MCF 10A (cell line): ENCODE results near the gene HPSE. TPM values are rescaled to one million over a fixed set of nuclear protein-coding genes. Genes with fewer than 3 reads are reported as not detected.

ENCODE experiments used
- Bru-seq: library from RNA; stranded (reverse); fragments of 400-500 nt; gene quantifications from one replicate; lab custom pipeline; 2021; lab: Mats Ljungman, UMichigan
- BruChase-seq, 2 experiments: library from RNA; stranded (reverse); fragments of 400-500 nt; gene quantifications; one replicate each; lab custom pipeline; 2021; lab: Mats Ljungman, UMichigan
- BruUV-seq: library from RNA; stranded (reverse); fragments of 400-500 nt; replicated peaks from 2 replicates; lab custom pipeline; 2021; lab: Mats Ljungman, UMichigan
- CTCF ChIA-PET: fragments of 300-600 bp; sonication (Branson Sonifier 250); formaldehyde crosslinking; extraction: SDS; loops from one replicate; lab custom pipeline; 2021; ENCODE audit warnings: antibody characterized with exemption, inconsistent platforms; lab: Yijun Ruan, JAX
- POLR2A ChIA-PET: fragments of 300-600, 350-650 bp; sonication (Branson Sonifier 250); formaldehyde crosslinking; extraction: SDS; loops from one replicate; lab custom pipeline; 2020; ENCODE audit warnings: antibody characterized with exemption, inconsistent platforms; lab: Yijun Ruan, JAX
- DNase-seq: peaks from one replicate; pipeline ENCODE4 v3.0.0-alpha.2; 2018; ENCODE audit not compliant: unreplicated experiment
- H3K27ac Mint-ChIP-seq: one replicate; pipeline ENCODE4 v1.8.0; 2022; ENCODE audit warnings: mild to moderate bottlenecking, low read depth, mixed read lengths; ENCODE audit not compliant: unreplicated experiment
- H3K27me3 Mint-ChIP-seq: one replicate; pipeline ENCODE4 v1.8.0; 2022; ENCODE audit warnings: mixed read lengths; ENCODE audit not compliant: insufficient read depth, unreplicated experiment
- H3K36me3 Mint-ChIP-seq: one replicate; pipeline ENCODE4 v1.8.0; 2022; ENCODE audit warnings: mild to moderate bottlenecking, moderate library complexity, mixed read lengths; ENCODE audit not compliant: insufficient read depth, unreplicated experiment
- H3K4me1 Mint-ChIP-seq: one replicate; pipeline ENCODE4 v1.8.0; 2022; ENCODE audit warnings: mixed read lengths; ENCODE audit not compliant: insufficient read depth, unreplicated experiment
- H3K4me3 Mint-ChIP-seq: one replicate; pipeline ENCODE4 v1.8.0; 2022; ENCODE audit warnings: mild to moderate bottlenecking, moderate library complexity, mixed read lengths; ENCODE audit not compliant: unreplicated experiment
- H3K9me3 Mint-ChIP-seq: one replicate; pipeline ENCODE4 v1.8.0; 2022; ENCODE audit warnings: mixed read lengths; ENCODE audit not compliant: unreplicated experiment
- CTCF ChIP-seq: fragments of 200-600 bp; IDR thresholded peaks from one replicate; pipeline ENCODE4 v1.8.0; 2022; ENCODE audit warnings: antibody characterized with exemption, mild to moderate bottlenecking; ENCODE audit not compliant: unreplicated experiment
- intact Hi-C: fragments of 100-400 bp; cut with micrococcal nuclease; formaldehyde crosslinking; loops from 2 replicates; pipeline ENCODE4 v1.14.1; 2022
- long read RNA-seq: library from polyadenylated mRNA; stranded (forward); transcript quantifications from one replicate; pipeline ENCODE4 v2.0.0, GENCODE V29; 2022
- total RNA-seq: library from RNA; stranded (reverse); gene quantifications from 2 replicates; pipeline ENCODE4 v1.2.3, GENCODE V29; 2022

The HPSE gene
- total RNA-seq: 5.5 and 6.0 TPM in 2 replicates
- percentile 35 among the genes with signal in this experiment for Bru-seq, nascent RNA
- BruChase-seq, experiment 1, labeled RNA remaining after a 6-hour chase: percentile 44 among the genes with signal in this experiment
- percentile 35 among the genes with signal in this experiment for BruChase-seq, experiment 2, labeled RNA remaining after a 2-hour chase
- long read RNA-seq, full-length matches to known transcripts: 11 of 14 reads
- long read RNA-seq, partial matches to known transcripts: 1 of 14 reads
- long read RNA-seq, other reads (novel, unspliced or antisense): 2 of 14 reads

- peak within 1 kb of the TSS; percentile 47 for H3K27ac Mint-ChIP-seq
- CTCF ChIA-PET: interaction anchor here (0.8 to 1.4 kb wide), 5 partner anchors 23 to 121 kb away, joined by 3 to 5 read pairs (median 4); partner anchors contain the start of genes HELQ and MRPS18C
Observed at GRCh38 chr4:83334425-83335241, at the start of gene HPSE. HPSE (minus strand) TSS chr4:83334848; CDS start chr4:83334782, 66 bp downstream.

GRCh38 chr4:83382850-83383249 lies 48.2 kb upstream of the HPSE start:
- Mint-ChIP-seq H3K4me3 (no peak overlapping the region), H3K36me3 (no peaks in the 10 kb centered on the region), H3K4me1 (no peaks in the 10 kb centered on the region), H3K27ac (no peak overlapping the region), H3K9me3 (no peaks in the 10 kb centered on the region), H3K27me3 (no peaks in the 10 kb centered on the region)
- no peak for DNase-seq
- no TSS peak for BruUV-seq
- intact Hi-C loops: no loop called here
- CTCF ChIA-PET: interaction anchor here (0.6 to 1.0 kb wide), 2 partner anchors 20 to 739 kb away, joined by 3 to 6 read pairs; no protein-coding TSS in a partner anchor
- no peak for TF ChIP-seq CTCF
- POLR2A ChIA-PET: no interaction called here

More at GRCh38 chr4:83334425-83335241, at the start of gene HPSE:
- POLR2A ChIA-PET: interaction anchor here (0.6 to 2.8 kb wide), 11 partner anchors 23 to 323 kb away, joined by 3 to 48 read pairs (median 3); partner anchors contain the start of genes COPS4, COQ2, HELQ and MRPS18C
- peak within 1 kb of the TSS; percentile 81 for H3K4me3 Mint-ChIP-seq
- peaks cover 15% of the 10 kb centered on the region for H3K4me1 Mint-ChIP-seq
- no peaks in the 10 kb centered on the region for H3K9me3 Mint-ChIP-seq
- intact Hi-C loops: loop anchor here (1.0 kb wide), 2 partner anchors 23 to 121 kb away; partner anchors contain the start of gene HELQ
- peak; percentile 92 for DNase-seq
- no peaks in the 10 kb centered on the region for H3K27me3 Mint-ChIP-seq
- TF ChIP-seq CTCF: no peak
- no peaks in the 10 kb centered on the region for H3K36me3 Mint-ChIP-seq
- BruUV-seq: no TSS peak

- H3K4me3 Mint-ChIP-seq: no peak overlapping the region
- H3K27me3 Mint-ChIP-seq: no peaks in the 10 kb centered on the region
- BruUV-seq: no TSS peak
- no peak for DNase-seq
- H3K36me3 Mint-ChIP-seq: no peaks in the 10 kb centered on the region
- no peak overlapping the region for H3K27ac Mint-ChIP-seq
- H3K4me1 Mint-ChIP-seq: no peaks in the 10 kb centered on the region
- ChIA-PET POLR2A (no interaction called here), CTCF (no interaction called here)
- TF ChIP-seq CTCF: no peak
- intact Hi-C loops: no loop called here
- H3K9me3 Mint-ChIP-seq: no peaks in the 10 kb centered on the region
Observed at GRCh38 chr4:83381173-83381572, 46.5 kb upstream of the HPSE start.
